HEK293T (cell line): ENCODE results near the gene HYAL2.

Experiments
- CTCF ChIA-PET: fragments of 350-600 bp; formaldehyde crosslinking; extraction: SDS; loops from one replicate; lab custom pipeline; 2021; ENCODE audit warnings: antibody characterized with exemption, inconsistent platforms; lab: Yijun Ruan, JAX
- POLR2A ChIA-PET: fragments of 350-600 bp; formaldehyde crosslinking; extraction: SDS; loops from one replicate; lab custom pipeline; 2020; ENCODE audit warnings: antibody characterized with exemption, inconsistent platforms; lab: Yijun Ruan, JAX
- DNase-seq: peaks from one replicate; pipeline ENCODE4 v3.0.0; 2012; ENCODE audit warnings: mixed read lengths; ENCODE audit errors: extremely low spot score
- ARNT ChIP-seq: fragments of 450-650 bp; IDR thresholded peaks from 2 replicates; pipeline ENCODE4 v1.6.1; 2017; ENCODE audit warnings: mild to moderate bottlenecking
- BHLHE40 ChIP-seq: fragments of 450-650 bp; IDR thresholded peaks from 2 replicates; pipeline ENCODE4 v1.6.1; 2016; ENCODE audit warnings: mild to moderate bottlenecking, moderate library complexity, borderline replicate concordance
- CTBP1 ChIP-seq: fragments of 450-650 bp; IDR thresholded peaks from 2 replicates; pipeline ENCODE4 v1.6.1; 2016; ENCODE audit warnings: borderline replicate concordance
- ELF4 ChIP-seq: fragments of 450-650 bp; IDR thresholded peaks from 2 replicates; pipeline ENCODE4 v1.6.1; 2017; ENCODE audit warnings: antibody characterized with exemption
- FOXA1 ChIP-seq: fragments of 450-650 bp; IDR thresholded peaks from 2 replicates; pipeline ENCODE4 v1.6.1; 2016; ENCODE audit warnings: mild to moderate bottlenecking
- FOXK2 ChIP-seq: fragments of 450-650 bp; IDR thresholded peaks from 2 replicates; pipeline ENCODE4 v1.6.1; 2016; ENCODE audit warnings: mild to moderate bottlenecking
- FOXM1 ChIP-seq: fragments of 450-650 bp; IDR thresholded peaks from 2 replicates; pipeline ENCODE4 v1.6.1; 2017; ENCODE audit warnings: mild to moderate bottlenecking, borderline replicate concordance
- HDGF ChIP-seq: fragments of 450-650 bp; IDR thresholded peaks from 2 replicates; pipeline ENCODE4 v1.6.1; 2017; ENCODE audit warnings: antibody characterized with exemption, borderline replicate concordance
- L3MBTL2 ChIP-seq: fragments of 450-650 bp; conservative IDR thresholded peaks from 2 replicates; pipeline ENCODE4 v1.6.1; 2016; ENCODE audit warnings: mild to moderate bottlenecking
- LEF1 ChIP-seq: fragments of 450-650 bp; IDR thresholded peaks from 2 replicates; pipeline ENCODE4 v1.6.1; 2017; ENCODE audit warnings: mild to moderate bottlenecking, borderline replicate concordance
- NFRKB ChIP-seq: fragments of 450-650 bp; IDR thresholded peaks from 2 replicates; pipeline ENCODE4 v1.6.1; 2016; ENCODE audit warnings: mild to moderate bottlenecking, moderate library complexity
- PKNOX1 ChIP-seq: fragments of 450-650 bp; IDR thresholded peaks from 2 replicates; pipeline ENCODE4 v1.6.1; 2016
- SP1 ChIP-seq: fragments of 450-650 bp; IDR thresholded peaks from 2 replicates; pipeline ENCODE4 v1.6.1; 2017
- SUZ12 ChIP-seq: fragments of 450-650 bp; IDR thresholded peaks from 2 replicates; pipeline ENCODE4 v1.6.1; 2016; ENCODE audit warnings: mild to moderate bottlenecking
- TARDBP ChIP-seq: fragments of 450-650 bp; IDR thresholded peaks from 2 replicates; pipeline ENCODE4 v1.6.1; 2016
- ZNF384 ChIP-seq: fragments of 450-650 bp; IDR thresholded peaks from 2 replicates; pipeline ENCODE4 v1.6.1; 2016

The HYAL2 gene

GRCh38 chr3:50279255-50280016 lies 43.1 kb downstream of the HYAL2 start:
- ChIA-PET CTCF (no interaction called here), POLR2A (interaction anchor here (0.9 to 5.6 kb wide), 4 partner anchors 10 to 49 kb away, joined by 3 to 28 read pairs (median 4); partner anchors contain the start of genes IFRD2 and TUSC2)
- TF ChIP-seq NFRKB: no peak
- no peak for TF ChIP-seq ARNT
- DNase-seq: no peak

GRCh38 chr3:50278880-50279224 lies 43.7 kb downstream of the HYAL2 start, which contains the start of gene LSMEM2:
Gene LSMEM2, plus strand, starts transcription at chr3:50279087. Its CDS starts 27 bp downstream, at chr3:50279114.
- no peak for DNase-seq
- ChIA-PET CTCF (interaction anchor here (0.9 to 1.0 kb wide), 2 partner anchors 45 to 52 kb away, joined by 3 to 4 read pairs; no protein-coding TSS in a partner anchor), POLR2A (interaction anchor here (1.2 to 1.4 kb wide), 2 partner anchors 11 to 19 kb away, joined by 3 to 4 read pairs; no protein-coding TSS in a partner anchor)
- TF ChIP-seq LEF1: no peak
- TF ChIP-seq FOXK2: no peak
- TF ChIP-seq HDGF: no peak
- TF ChIP-seq NFRKB: no peak
- TF ChIP-seq SP1: no peak
- no peak for TF ChIP-seq BHLHE40
- no peak for TF ChIP-seq L3MBTL2
- TF ChIP-seq ZNF384: no peak
- no peak for TF ChIP-seq FOXM1
- no peak for TF ChIP-seq PKNOX1
- no peak for TF ChIP-seq FOXA1
- no peak for TF ChIP-seq ELF4
- TF ChIP-seq SUZ12: no peak
- TF ChIP-seq CTBP1: no peak
- no peak for TF ChIP-seq TARDBP
- TF ChIP-seq ARNT: no peak

- POLR2A ChIA-PET: interaction anchor here (1.0 to 1.4 kb wide), 4 partner anchors 11 to 59 kb away, joined by 3 to 5 read pairs (median 4); no protein-coding TSS in a partner anchor
- TF ChIP-seq FOXM1 (no peak), PKNOX1 (no peak), FOXK2 (no peak), NFRKB (no peak), HDGF (no peak), FOXA1 (no peak), LEF1 (no peak), ELF4 (no peak), ARNT (no peak), SP1 (no peak), BHLHE40 (no peak), SUZ12 (no peak), TARDBP (no peak), L3MBTL2 (no peak), ZNF384 (no peak), CTBP1 (no peak)
Measured at GRCh38 chr3:50278123-50278879, 44.2 kb downstream of the HYAL2 start.

GRCh38 chr3:50276762-50277101 lies 45.8 kb downstream of the HYAL2 start:
- CTCF ChIA-PET: no interaction called here
- DNase-seq: no peak
- POLR2A ChIA-PET: interaction anchor here (0.6 to 1.0 kb wide), 3 partner anchors 15 to 61 kb away, joined by 3 read pairs; no protein-coding TSS in a partner anchor
- TF ChIP-seq LEF1: no peak
- TF ChIP-seq ARNT: no peak
- no peak for TF ChIP-seq L3MBTL2
- no peak for TF ChIP-seq NFRKB
- TF ChIP-seq ZNF384: no peak
- no peak for TF ChIP-seq CTBP1
- TF ChIP-seq SP1: no peak
- TF ChIP-seq FOXA1: no peak
- TF ChIP-seq FOXM1: no peak
- TF ChIP-seq BHLHE40: no peak
- no peak for TF ChIP-seq FOXK2

More at GRCh38 chr3:50278123-50278879, 44.2 kb downstream of the HYAL2 start:
- CTCF ChIA-PET: interaction anchor here (0.9 to 1.0 kb wide), 2 partner anchors 46 to 51 kb away, joined by 3 to 4 read pairs; no protein-coding TSS in a partner anchor
- no peak for DNase-seq

- ChIA-PET POLR2A (interaction anchor here (0.8 to 1.0 kb wide), 2 partner anchors 16 to 17 kb away, joined by 3 read pairs; no protein-coding TSS in a partner anchor), CTCF (no interaction called here)
- TF ChIP-seq LEF1 (no peak), ELF4 (no peak), SUZ12 (no peak), FOXM1 (no peak), FOXK2 (no peak), FOXA1 (no peak), NFRKB (no peak), SP1 (no peak), CTBP1 (no peak), BHLHE40 (no peak), HDGF (no peak), TARDBP (no peak), L3MBTL2 (no peak), ARNT (no peak), PKNOX1 (no peak), ZNF384 (no peak)
- no peak for DNase-seq
Measured at GRCh38 chr3:50275996-50276761, 46.4 kb downstream of the HYAL2 start.
